Skin epidermis (tissue), 12 donors: ENCODE data around the gene LTK.
A peak's percentile ranks its signal among the peaks of the same experiment; 100 is the strongest.

Experiments
- H3K27ac ChIP-seq, 21 experiments: fragments of 200-600 bp; sonication (generic) in 11 of 21; one replicate each; pipeline ENCODE4 v1.5.0; 2020; ENCODE audit warnings: mild to moderate bottlenecking in 3 of 21, inconsistent platforms in 2 of 21, moderate library complexity in 2 of 21
- H3K4me3 ChIP-seq, 7 experiments: fragments of 200-600 bp; sonication (generic) in 2 of 7; one replicate each; pipeline ENCODE4 v1.5.0; 2020; ENCODE audit warnings: inconsistent platforms in 2 of 7, mild to moderate bottlenecking in 2 of 7, moderate library complexity in 1 of 7

Gene LTK

GRCh38 chr15:41513506-41514227, at the start of gene LTK:
TSS of gene LTK (minus strand) at chr15:41513827. CDS start at chr15:41513709, 118 bp downstream.
- no peak within 1 kb of the TSS for H3K27ac ChIP-seq

DNA sequence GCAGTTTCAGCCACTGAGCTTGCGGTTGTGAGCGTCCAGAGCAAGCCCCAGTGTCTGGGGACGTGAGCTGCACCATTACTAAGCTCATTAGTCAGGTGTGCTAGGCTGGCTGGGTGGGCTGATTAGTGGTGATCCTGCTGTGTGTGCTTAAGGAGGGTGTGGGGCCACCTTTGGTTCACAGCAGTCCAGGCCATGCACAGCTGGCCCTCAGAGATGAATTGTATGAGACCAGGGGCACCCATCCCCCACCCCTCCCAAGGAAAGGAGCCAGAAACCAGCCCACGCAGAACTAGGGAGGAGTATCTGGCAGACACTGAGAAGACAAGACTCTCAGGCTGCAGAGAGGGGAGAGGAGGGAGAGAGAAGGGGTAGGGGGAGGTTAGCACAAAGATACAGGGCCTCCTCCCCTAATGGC, 49.2 kb upstream of the LTK start:
- peak overlapping the region in 1 of 21 experiments; percentile 0 for H3K27ac ChIP-seq
- no peak overlapping the region for H3K4me3 ChIP-seq

More at GRCh38 chr15:41513506-41514227, at the start of gene LTK:
- peak within 1 kb of the TSS in 6 of 7 experiments; percentile 4 to 33 (median 20) for H3K4me3 ChIP-seq

DNA sequence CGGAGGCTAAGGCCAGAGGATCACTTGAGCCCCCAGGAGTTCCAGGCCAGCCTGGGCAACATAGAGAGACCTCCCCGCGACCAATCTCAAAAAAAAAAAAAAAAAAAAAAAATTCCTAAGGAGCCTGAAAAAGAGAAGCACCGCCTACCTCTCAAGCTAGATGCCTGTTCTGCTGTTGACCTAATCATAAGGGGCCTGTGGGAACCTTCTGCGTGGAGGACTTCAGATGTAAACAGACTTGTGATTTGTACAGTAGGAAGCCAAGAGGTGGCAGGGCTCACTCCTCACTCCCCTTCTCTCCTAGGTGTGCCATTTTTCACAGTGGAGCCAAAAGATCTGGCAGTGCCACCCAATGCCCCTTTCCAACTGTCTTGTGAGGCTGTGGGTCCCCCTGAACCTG, 48.6 kb upstream of the LTK start:
- Histone ChIP-seq H3K4me3 (no peak overlapping the region), H3K27ac (no peak overlapping the region)

GRCh38 chr15:41561777-41562145, 48.1 kb upstream of the LTK start:
- Histone ChIP-seq H3K27ac (no peak overlapping the region), H3K4me3 (no peak overlapping the region)

DNA sequence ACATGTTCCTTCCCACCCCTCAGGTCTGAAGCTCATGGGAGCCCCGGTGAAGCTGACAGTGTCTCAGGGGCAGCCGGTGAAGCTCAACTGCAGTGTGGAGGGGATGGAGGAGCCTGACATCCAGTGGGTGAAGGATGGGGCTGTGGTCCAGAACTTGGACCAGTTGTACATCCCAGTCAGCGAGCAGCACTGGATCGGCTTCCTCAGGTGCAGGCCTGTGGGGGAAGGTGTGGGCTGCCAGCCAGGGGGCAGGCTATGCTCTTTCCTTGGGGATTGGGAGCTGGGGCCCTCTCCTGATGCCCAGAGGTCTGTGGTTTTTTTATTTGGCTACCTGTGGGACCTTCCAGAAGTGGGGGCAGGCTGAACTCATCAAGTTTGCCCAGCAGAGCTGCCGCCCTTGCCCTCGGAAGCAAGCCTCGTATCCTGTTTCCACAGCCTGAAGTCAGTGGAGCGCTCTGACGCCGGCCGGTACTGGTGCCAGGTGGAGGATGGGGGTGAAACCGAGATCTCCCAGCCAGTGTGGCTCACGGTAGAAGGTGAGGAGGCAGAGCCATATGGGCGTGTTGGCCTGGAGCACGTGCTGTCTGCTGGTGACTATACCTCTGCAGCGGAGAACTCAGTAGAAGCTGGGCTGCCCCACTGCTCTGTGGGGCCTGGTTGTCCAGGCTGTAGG, 47.6 kb upstream of the LTK start:
- Histone ChIP-seq H3K4me3 (no peak overlapping the region), H3K27ac (no peak overlapping the region)

- H3K4me3 ChIP-seq, result no peak overlapping the region
- H3K27ac ChIP-seq, result peak overlapping the region in 2 of 21 experiments; percentile 81 to 87
Measured at GRCh38 chr15:41560572-41560874, 46.9 kb upstream of the LTK start.

GRCh38 chr15:41559239-41559782, 45.7 kb upstream of the LTK start:
- peak overlapping the region; percentile 54 to 76 (median 63) for H3K4me3 ChIP-seq
- H3K27ac ChIP-seq, result peak overlapping the region in 20 of 21 experiments; percentile 4 to 87 (median 67)

GRCh38 chr15:41558400-41559238, 45.0 kb upstream of the LTK start, which contains the start of gene TYRO3:
TSS of gene TYRO3 (plus strand) at chr15:41559212. CDS start at chr15:41559258, 46 bp downstream.
- Histone ChIP-seq H3K4me3 (peak within 1 kb of the TSS; percentile 54 to 76 (median 63)), H3K27ac (peak within 1 kb of the TSS in 20 of 21 experiments; percentile 4 to 87 (median 67))

GRCh38 chr15:41557673-41558399, 44.2 kb upstream of the LTK start:
- H3K27ac ChIP-seq, result peak overlapping the region in 12 of 21 experiments; percentile 33 to 87 (median 58)
- peak overlapping the region in 3 of 7 experiments; percentile 22 to 63 (median 60) for H3K4me3 ChIP-seq

GRCh38 chr15:41556677-41557076, 43.0 kb upstream of the LTK start:
- no peak overlapping the region for H3K27ac ChIP-seq
- no peak overlapping the region for H3K4me3 ChIP-seq

GRCh38 chr15:41554915-41555314, 41.3 kb upstream of the LTK start:
- H3K4me3 ChIP-seq, result no peak overlapping the region
- H3K27ac ChIP-seq, result peak overlapping the region in 1 of 21 experiments; percentile 18

GRCh38 chr15:41554343-41554742, 40.7 kb upstream of the LTK start:
- no peak overlapping the region for H3K4me3 ChIP-seq
- peak overlapping the region in 2 of 21 experiments; percentile 18 to 42 for H3K27ac ChIP-seq

- no peak overlapping the region for H3K27ac ChIP-seq
- H3K4me3 ChIP-seq, result no peak overlapping the region
Measured at GRCh38 chr15:41553731-41554130, 40.1 kb upstream of the LTK start.

DNA sequence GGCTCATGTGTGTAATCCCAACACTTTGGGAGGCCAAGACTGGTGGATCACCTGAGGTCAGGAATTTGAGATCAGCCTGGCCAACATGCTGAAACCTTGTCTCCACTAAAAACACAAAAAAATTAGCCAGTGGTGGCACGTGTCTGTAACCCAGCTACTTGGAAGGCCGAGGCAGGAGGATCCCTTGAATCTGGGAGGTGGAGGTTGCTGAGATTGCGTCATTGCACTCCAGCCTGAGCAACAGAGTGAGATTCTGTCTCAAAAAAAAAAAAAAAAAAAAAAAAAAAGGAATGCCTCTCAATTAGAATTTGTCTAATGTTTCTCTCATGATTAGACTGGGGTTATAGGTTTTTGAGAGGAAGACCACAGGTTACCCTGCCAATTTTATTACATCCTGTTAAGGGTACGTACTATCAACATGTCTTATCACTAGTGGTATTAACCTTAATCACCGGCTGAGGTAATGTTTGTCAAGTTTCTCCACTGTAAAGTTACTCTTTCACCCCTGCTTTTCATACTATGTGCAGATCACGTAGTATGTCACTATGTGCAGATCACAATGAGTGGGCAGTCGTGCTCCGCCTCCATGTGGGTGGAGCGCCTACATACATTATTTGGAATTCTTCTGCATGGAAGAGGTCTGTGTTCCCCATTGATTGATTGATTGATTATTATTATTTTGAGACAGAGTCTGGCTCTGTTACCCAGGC, 36.6 kb upstream of the LTK start:
- no peak overlapping the region for H3K4me3 ChIP-seq
- H3K27ac ChIP-seq, result no peak overlapping the region

DNA sequence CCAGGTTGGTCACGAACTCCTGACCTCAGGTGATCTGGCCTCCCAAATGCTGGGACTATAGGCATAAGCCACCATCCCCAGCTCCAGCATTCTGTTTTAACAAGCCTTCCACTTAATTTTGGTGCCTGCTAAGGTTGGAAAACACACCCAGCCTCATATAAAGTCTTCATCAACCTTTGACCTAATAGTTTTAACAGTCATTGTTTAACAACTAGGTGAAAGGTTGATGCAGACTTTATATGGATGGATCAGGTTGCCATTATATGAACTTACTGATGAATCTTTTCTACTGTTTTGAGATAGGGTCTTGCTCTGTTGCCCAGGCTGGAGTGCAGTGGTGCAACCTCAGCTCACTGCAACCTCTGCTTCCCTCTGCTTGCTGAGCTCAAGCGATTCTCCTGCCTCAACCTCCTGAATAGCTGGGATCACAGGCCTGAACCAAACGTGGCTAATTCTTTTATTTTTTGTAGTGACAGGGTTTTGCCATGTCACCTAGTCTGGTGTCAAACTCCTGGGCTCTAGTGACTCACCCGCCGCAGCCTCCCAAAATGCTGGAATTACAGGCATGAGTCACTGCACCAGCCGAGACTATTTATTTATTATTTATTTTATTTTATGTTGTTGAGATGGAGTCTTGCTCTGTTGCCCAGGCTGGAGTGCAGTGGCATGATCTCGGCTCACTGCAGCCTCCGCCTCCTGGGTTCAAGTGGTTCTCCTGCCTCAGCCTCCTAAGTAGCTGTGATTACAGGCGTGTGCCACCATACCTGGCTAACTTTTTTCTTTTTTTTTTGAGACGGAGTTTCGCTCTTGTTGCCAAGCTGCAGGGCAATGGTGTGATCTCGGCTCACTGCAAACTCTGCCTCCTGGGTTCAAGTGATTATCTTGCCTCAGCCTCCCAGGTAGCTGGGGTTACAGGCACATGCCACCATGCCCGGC, 33.5 kb upstream of the LTK start:
- Histone ChIP-seq H3K4me3 (no peak overlapping the region), H3K27ac (peak overlapping the region in 2 of 21 experiments; percentile 6 to 34)

DNA sequence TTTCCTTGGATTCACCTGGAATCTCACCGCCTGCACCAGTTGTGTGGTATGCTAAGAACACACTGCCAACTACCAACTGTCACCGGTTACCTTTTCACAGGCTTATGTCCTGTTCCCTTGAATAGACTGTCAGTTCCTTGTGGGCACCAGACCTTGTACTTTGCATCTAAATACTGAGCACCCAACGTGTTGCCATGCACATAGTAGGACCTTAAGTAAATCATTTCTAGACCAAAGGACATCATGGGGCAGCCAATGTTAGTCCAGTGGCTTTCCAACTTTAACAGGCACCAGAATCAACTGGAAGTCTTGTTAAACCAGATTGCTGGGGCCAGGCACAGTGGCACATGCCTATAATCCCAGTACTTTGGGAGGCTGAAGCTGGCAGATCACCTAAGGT, 31.6 kb upstream of the LTK start:
- peak overlapping the region in 3 of 21 experiments; percentile 7 to 83 (median 81) for H3K27ac ChIP-seq
- H3K4me3 ChIP-seq, result no peak overlapping the region

GRCh38 chr15:41544650-41545015, 31.0 kb upstream of the LTK start:
- Histone ChIP-seq H3K4me3 (peak overlapping the region; percentile 59 to 93 (median 84)), H3K27ac (peak overlapping the region in 15 of 21 experiments; percentile 64 to 95 (median 80))

GRCh38 chr15:41543521-41543870, 29.9 kb upstream of the LTK start:
- H3K4me3 ChIP-seq, result peak overlapping the region; percentile 59 to 93 (median 84)
- peak overlapping the region in 20 of 21 experiments; percentile 52 to 95 (median 81) for H3K27ac ChIP-seq
